IPS-18c (cell line): ENCODE measurements around the gene SLC66A1.
"Not testable (repeated sequence)": the region's sequence is repeated elsewhere in the genome, so short reads cannot be mapped to it uniquely, and the experiment has no call there.

Experiments
- H3K4me3 ChIP-seq: 2 replicates; pipeline ENCODE4 v1.7.0; 2013; ENCODE audit warnings: low read depth, mild to moderate bottlenecking, low read length, moderate library complexity; ENCODE audit not compliant: insufficient read depth
- H3K9me3 ChIP-seq: one replicate; pipeline ENCODE4 v1.6.1; 2013; ENCODE audit warnings: mild to moderate bottlenecking, low read length, moderate library complexity; ENCODE audit not compliant: control insufficient read depth, insufficient read depth

The SLC66A1 gene

GRCh38 chr1:19289244-19289643, 22.9 kb upstream of the SLC66A1 start:
- H3K4me3 ChIP-seq = peak overlapping the region; percentile 40; the same call in 1 of the 2 replicates

GRCh38 chr1:19294638-19295037, 17.5 kb upstream of the SLC66A1 start:
- peak overlapping the region; percentile 31; the same call in 1 of the 2 replicates for H3K4me3 ChIP-seq
- H3K9me3 ChIP-seq = peaks cover 7% of the 10 kb centered on the region

More at GRCh38 chr1:19289244-19289643, 22.9 kb upstream of the SLC66A1 start:
- peaks cover under 1% of the 10 kb centered on the region for H3K9me3 ChIP-seq

- no peaks in the 10 kb centered on the region for H3K9me3 ChIP-seq
- no peak overlapping the region for H3K4me3 ChIP-seq
Measured at GRCh38 chr1:19300211-19300610, 11.9 kb upstream of the SLC66A1 start.

- not testable (repeated sequence) for H3K9me3 ChIP-seq, H3K4me3 ChIP-seq
Measured at GRCh38 chr1:19304081-19304480, 8.0 kb upstream of the SLC66A1 start.

- H3K9me3 ChIP-seq = no peaks in the 10 kb centered on the region
Measured at GRCh38 chr1:19305880-19306279, 6.2 kb upstream of the SLC66A1 start.

GRCh38 chr1:19306941-19307340, 5.2 kb upstream of the SLC66A1 start:
- H3K4me3 ChIP-seq = no peak overlapping the region
- no peaks in the 10 kb centered on the region for H3K9me3 ChIP-seq

More at GRCh38 chr1:19305880-19306279, 6.2 kb upstream of the SLC66A1 start:
- no peak overlapping the region for H3K4me3 ChIP-seq

GRCh38 chr1:19307794-19308508, 4.2 kb upstream of the SLC66A1 start:
- Histone ChIP-seq H3K4me3 (no peak overlapping the region), H3K9me3 (no peaks in the 10 kb centered on the region)

GRCh38 chr1:19308509-19308907, 3.6 kb upstream of the SLC66A1 start:
- no peak overlapping the region for H3K4me3 ChIP-seq
- no peaks in the 10 kb centered on the region for H3K9me3 ChIP-seq

GRCh38 chr1:19309123-19309813, 2.9 kb upstream of the SLC66A1 start:
- Histone ChIP-seq H3K9me3 (no peaks in the 10 kb centered on the region), H3K4me3 (no peak overlapping the region)

GRCh38 chr1:19310061-19310460, 2.1 kb upstream of the SLC66A1 start:
- H3K4me3 ChIP-seq = no peak overlapping the region
- no peaks in the 10 kb centered on the region for H3K9me3 ChIP-seq

- Histone ChIP-seq H3K9me3 (no peaks in the 10 kb centered on the region), H3K4me3 (peak overlapping the region; percentile 89)
Measured at GRCh38 chr1:19310720-19311502, 1.2 kb upstream of the SLC66A1 start.

GRCh38 chr1:19311503-19311930, 609 bp upstream of the SLC66A1 start:
- Histone ChIP-seq H3K9me3 (no peaks in the 10 kb centered on the region), H3K4me3 (peak overlapping the region; percentile 89)

GRCh38 chr1:19312782-19313635, 883 bp downstream of the SLC66A1 start:
- Histone ChIP-seq H3K9me3 (no peaks in the 10 kb centered on the region), H3K4me3 (peak overlapping the region; percentile 77)

- no peaks in the 10 kb centered on the region for H3K9me3 ChIP-seq
- H3K4me3 ChIP-seq = no peak overlapping the region
Measured at GRCh38 chr1:19313636-19313959, 1.5 kb downstream of the SLC66A1 start.

- Histone ChIP-seq H3K4me3 (no peak overlapping the region), H3K9me3 (no peaks in the 10 kb centered on the region)
Measured at GRCh38 chr1:19313961-19314882, 2.1 kb downstream of the SLC66A1 start.
